Measurements from ENCODE around the gene C1orf21. TPM values are rescaled to one million over a fixed set of nuclear protein-coding genes. Genes with fewer than 3 reads are reported as not detected.
"Not testable (repeated sequence)": the region's sequence is repeated elsewhere in the genome, so short reads cannot be mapped to it uniquely, and the experiment has no call there.

Gene C1orf21, protein sequence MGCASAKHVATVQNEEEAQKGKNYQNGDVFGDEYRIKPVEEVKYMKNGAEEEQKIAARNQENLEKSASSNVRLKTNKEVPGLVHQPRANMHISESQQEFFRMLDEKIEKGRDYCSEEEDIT
- 10 to 100 TPM; 24.2 to 60.4 (median 39.5) TPM for total RNA-seq
- polyA plus RNA-seq: 10 to 100 TPM in 2 of 3 donors, 1 to 10 TPM in 1; 9.7 to 16.6 (median 13.0) TPM
- long read RNA-seq, donor 1, full-length matches to known transcripts: 12 of 12 reads
- long read RNA-seq, donor 1, partial matches to known transcripts: 0 of 12 reads
- long read RNA-seq, donor 1, other reads (novel, unspliced or antisense): 0 of 12 reads
- long read RNA-seq, donor 2, full-length matches to known transcripts: 12 of 12 reads
- long read RNA-seq, donor 2, partial matches to known transcripts: 0 of 12 reads
- long read RNA-seq, donor 2, other reads (novel, unspliced or antisense): 0 of 12 reads

GRCh38 chr1:184386312-184387068, at the start of gene C1orf21:
Gene C1orf21, plus strand, starts transcription at chr1:184387029. Its CDS starts 90,481 bp downstream, at chr1:184477510.
- intact Hi-C loops (cut with DNase I; ENCODE audit: low total_unique reads): no loop called here
- TF ChIP-seq, protein P1, sequence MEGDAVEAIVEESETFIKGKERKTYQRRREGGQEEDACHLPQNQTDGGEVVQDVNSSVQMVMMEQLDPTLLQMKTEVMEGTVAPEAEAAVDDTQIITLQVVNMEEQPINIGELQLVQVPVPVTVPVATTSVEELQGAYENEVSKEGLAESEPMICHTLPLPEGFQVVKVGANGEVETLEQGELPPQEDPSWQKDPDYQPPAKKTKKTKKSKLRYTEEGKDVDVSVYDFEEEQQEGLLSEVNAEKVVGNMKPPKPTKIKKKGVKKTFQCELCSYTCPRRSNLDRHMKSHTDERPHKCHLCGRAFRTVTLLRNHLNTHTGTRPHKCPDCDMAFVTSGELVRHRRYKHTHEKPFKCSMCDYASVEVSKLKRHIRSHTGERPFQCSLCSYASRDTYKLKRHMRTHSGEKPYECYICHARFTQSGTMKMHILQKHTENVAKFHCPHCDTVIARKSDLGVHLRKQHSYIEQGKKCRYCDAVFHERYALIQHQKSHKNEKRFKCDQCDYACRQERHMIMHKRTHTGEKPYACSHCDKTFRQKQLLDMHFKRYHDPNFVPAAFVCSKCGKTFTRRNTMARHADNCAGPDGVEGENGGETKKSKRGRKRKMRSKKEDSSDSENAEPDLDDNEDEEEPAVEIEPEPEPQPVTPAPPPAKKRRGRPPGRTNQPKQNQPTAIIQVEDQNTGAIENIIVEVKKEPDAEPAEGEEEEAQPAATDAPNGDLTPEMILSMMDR (IDR thresholded peaks at IDR 0.05 in 8 of 11, conservative IDR thresholded peaks at IDR 0.05 in 3 of 11): no peak
- peak in 2 of 3 donors; percentile 85 to 92 for TF ChIP-seq POLR2AphosphoS5 (IDR thresholded peaks at IDR 0.05)
- TF ChIP-seq POLR2A (IDR thresholded peaks at IDR 0.05): peak in 1 of 3 donors; percentile 47
- 0 to 1% (median 1%) methylated on average over 17 to 73 of the region's 73 CpGs for WGBS, 5 donors

GRCh38 chr1:184337865-184338264, 49.0 kb upstream of the C1orf21 start:
- H3K36me3 ChIP-seq; H3K27ac ChIP-seq; H3K4me1 ChIP-seq; intact Hi-C loops (cut with DNase I; ENCODE audit: low total_unique reads); H3K9me3 ChIP-seq; DNase-seq; H3K4me3 ChIP-seq; H3K27me3 ChIP-seq (replicated peaks in 1 of 7): not testable (repeated sequence)
- WGBS, 5 donors: 75 to 88% (median 82%) methylated on average over 1 of the region's 1 CpG

More at GRCh38 chr1:184386312-184387068, at the start of gene C1orf21:
- peak; percentile 91 for DNase-seq
- Histone ChIP-seq H3K27ac (peak within 1 kb of the TSS; percentile 62 to 91 (median 88)), H3K27me3 (replicated peaks in 1 of 7) (peaks cover 0 to 43% (median 6%) of the 10 kb centered on the region in 7 donors), H3K9me3 (no peaks in the 10 kb centered on the region), H3K4me3 (peak within 1 kb of the TSS; percentile 63 to 79 (median 74)), H3K4me1 (peaks cover 0 to 49% (median 30%) of the 10 kb centered on the region in 6 donors), H3K36me3 (no peaks in the 10 kb centered on the region)

GRCh38 chr1:184340984-184341383, 45.8 kb upstream of the C1orf21 start:
- TF ChIP-seq, protein P1 (IDR thresholded peaks at IDR 0.05 in 8 of 11, conservative IDR thresholded peaks at IDR 0.05 in 3 of 11): no peak
- TF ChIP-seq POLR2A (IDR thresholded peaks at IDR 0.05) (no peak), POLR2AphosphoS5 (IDR thresholded peaks at IDR 0.05) (no peak)
- no peaks in the 10 kb centered on the region for H3K4me1 ChIP-seq
- H3K27me3 ChIP-seq (replicated peaks in 1 of 7): no peaks in the 10 kb centered on the region
- WGBS, 5 donors: 71 to 100% (median 85%) methylated on average over 1 of the region's 1 CpG
- H3K36me3 ChIP-seq: no peaks in the 10 kb centered on the region
- intact Hi-C loops (cut with DNase I; ENCODE audit: low total_unique reads): no loop called here
- H3K9me3 ChIP-seq: peaks cover 0 to 9% (median 3%) of the 10 kb centered on the region in 8 donors
- no peak overlapping the region for H3K4me3 ChIP-seq
- no peak overlapping the region for H3K27ac ChIP-seq
- DNase-seq: no peak

GRCh38 chr1:184350573-184350972, 36.3 kb upstream of the C1orf21 start:
- no peak overlapping the region for H3K27ac ChIP-seq
- TF ChIP-seq POLR2AphosphoS5 (IDR thresholded peaks at IDR 0.05): no peak
- no peak for TF ChIP-seq POLR2A (IDR thresholded peaks at IDR 0.05)
- TF ChIP-seq, protein P1 (IDR thresholded peaks at IDR 0.05 in 8 of 11, conservative IDR thresholded peaks at IDR 0.05 in 3 of 11): no peak
- no peak overlapping the region for H3K4me3 ChIP-seq
- no peaks in the 10 kb centered on the region for H3K36me3 ChIP-seq
- H3K27me3 ChIP-seq (replicated peaks in 1 of 7): peaks cover 0 to 4% (median 0%) of the 10 kb centered on the region in 7 donors
- H3K9me3 ChIP-seq: no peaks in the 10 kb centered on the region
- WGBS, 5 donors: 80 to 96% (median 87%) methylated on average over 2 of the region's 2 CpGs
- intact Hi-C loops (cut with DNase I; ENCODE audit: low total_unique reads): no loop called here
- H3K4me1 ChIP-seq: no peaks in the 10 kb centered on the region
- no peak for DNase-seq
